ENCODE measurements around the gene SNX33.
A peak's percentile ranks its signal among the peaks of the same experiment; 100 is the strongest.
"Not testable (repeated sequence)": the region's sequence is repeated elsewhere in the genome, so short reads cannot be mapped to it uniquely, and the experiment has no call there.

Gene SNX33, protein sequence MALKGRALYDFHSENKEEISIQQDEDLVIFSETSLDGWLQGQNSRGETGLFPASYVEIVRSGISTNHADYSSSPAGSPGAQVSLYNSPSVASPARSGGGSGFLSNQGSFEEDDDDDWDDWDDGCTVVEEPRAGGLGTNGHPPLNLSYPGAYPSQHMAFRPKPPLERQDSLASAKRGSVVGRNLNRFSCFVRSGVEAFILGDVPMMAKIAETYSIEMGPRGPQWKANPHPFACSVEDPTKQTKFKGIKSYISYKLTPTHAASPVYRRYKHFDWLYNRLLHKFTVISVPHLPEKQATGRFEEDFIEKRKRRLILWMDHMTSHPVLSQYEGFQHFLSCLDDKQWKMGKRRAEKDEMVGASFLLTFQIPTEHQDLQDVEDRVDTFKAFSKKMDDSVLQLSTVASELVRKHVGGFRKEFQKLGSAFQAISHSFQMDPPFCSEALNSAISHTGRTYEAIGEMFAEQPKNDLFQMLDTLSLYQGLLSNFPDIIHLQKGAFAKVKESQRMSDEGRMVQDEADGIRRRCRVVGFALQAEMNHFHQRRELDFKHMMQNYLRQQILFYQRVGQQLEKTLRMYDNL

DNA sequence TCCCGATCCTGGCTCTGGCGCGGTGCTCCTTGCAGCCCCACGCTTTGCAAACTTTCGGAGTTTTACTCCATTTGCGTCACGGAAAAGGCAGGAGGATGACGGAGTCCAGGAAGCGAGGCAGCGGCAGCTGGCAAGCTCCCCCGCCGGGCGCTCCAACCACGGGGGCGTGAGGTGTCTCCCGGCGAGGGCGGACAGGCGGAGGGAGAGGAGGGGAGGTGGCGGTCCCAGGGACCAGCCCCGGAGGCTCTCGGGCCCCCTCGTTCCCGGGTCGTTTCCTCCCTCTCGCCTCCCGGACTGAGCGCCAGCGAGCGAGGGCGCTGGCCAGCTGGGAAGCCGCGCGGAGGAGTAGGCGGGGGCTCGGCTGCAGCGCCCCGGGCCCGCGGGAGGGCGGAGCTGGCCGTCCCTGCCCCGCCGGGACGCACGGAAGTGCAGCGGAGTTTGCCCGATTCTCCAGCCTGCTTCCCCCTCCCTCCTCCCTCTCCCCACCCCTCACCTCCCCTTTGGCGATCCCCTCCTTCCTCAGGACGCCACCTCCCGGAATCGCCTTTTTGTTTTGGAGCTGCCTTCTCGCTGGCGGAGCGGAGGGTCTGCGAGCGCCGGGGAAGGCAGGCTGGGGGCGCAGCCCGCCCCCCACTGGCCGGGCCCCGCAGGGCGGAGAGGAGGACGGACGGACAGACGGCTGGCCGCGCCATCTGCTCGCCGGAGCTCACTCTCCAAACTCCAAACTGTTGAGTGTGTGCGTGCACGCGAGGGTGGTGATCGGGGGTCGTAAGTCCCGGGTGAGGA lies at the start of gene SNX33:
SNX33 (plus strand) TSS at position 543 of the 786 bp plus-strand sequence. CDS start 1,191 bp downstream, outside the sequence.
- DNase-seq (ENCODE audit: low spot score), result peak; percentile 39

DNA sequence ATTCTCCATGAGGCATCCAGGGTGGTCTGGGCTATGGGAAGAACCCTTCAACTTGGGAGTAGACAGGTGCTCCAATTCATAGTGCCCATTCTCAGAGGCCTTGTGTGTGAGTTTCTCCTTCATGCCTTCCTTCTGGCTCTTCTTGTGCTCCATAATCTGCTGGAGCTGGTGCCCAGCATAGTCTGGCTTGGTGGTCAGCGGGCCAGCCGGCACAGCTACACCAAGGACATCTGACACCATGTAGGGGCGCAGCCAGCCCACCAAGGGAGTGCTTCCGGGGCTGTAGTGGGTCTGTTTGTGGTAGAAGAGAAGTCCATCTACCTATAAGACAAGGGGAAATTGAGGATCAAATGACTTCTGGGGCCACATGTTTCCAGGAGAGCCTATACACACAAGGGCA lies 49.4 kb upstream of the SNX33 start:
- no peak for DNase-seq (ENCODE audit: low spot score)

DNA sequence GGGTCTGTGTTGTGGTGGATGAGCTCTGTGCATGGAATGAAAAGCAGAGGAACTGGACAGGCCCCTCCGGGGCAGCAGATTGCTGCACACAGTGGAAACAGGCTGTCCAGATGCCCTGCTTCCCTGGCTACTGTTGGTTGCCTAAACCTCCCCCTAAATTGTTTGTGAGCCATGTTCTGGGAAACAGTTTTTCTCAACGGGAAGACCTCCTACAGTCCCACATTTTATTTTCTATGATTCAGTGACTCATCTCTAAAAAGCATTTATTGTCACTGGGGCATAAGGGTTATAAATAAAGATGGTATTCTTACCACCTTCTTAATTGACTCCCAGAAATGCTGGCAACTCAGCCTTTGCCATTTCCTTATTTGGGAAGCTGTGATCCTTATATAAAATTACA lies 48.3 kb upstream of the SNX33 start:
- DNase-seq (ENCODE audit: low spot score), result no peak

DNA sequence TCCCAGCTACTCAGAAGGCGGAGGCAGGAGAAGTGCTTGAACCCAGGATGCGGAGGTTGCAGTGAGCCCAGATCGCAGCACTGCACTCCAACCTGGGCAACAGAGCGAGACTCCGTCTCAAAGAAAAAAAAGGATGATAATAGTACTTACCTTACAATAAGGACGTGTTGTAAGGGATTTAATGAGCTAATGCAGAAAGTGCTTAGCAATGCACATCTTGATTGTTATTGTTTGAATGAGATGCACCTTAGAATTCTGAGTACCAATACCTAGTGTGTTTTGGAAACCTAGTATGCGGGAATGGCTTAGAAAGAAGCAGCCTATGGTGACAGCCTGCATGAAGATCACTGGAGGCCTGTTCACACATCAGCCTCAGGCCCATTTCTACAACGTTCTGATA lies 41.7 kb upstream of the SNX33 start:
- DNase-seq (ENCODE audit: low spot score), result no peak

DNA sequence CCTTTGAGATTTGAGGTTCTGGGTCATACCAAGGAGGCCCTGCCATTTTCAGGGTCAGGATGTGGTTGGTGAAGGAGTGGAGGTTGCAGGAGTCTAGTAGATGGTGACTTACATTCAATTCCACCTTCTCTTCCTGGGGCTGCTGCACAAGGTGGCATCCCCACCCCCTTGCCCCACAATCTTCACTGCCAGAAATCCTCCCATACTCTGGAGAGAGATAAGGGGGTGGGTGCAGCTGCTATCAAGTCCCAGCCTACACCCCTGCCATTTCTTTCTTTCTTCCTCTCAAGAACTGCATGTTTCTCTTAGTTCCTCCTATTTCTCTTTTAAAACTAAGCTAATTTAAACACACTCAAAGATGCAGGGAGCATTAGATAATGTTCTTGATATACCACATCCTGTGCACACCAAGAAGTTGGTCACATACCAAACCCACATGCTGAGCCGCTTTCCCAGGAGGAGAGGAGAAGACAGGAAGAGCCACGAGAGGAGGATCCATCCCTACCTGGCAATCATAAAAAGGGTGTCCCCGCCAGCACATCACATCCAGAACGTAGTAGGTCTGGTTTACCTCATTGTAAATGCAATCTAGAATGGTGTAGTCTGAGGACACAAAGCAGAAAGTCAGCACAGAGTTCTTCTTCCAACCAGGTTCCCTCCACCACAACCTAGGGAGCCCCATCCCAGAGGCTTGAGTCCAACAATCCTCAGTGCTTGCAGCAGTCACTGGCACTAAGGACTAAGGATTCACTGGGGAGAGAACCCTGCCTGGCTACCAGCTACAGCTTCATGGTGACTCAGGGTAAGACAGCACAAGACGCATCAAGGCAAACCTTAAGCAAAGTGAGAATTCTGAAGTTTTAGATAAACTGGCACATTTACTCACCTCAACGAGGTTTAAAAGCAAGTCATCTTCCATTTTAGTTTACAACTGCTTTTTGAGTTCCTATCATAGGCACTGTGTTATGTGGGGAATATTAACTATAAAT lies 40.7 kb upstream of the SNX33 start:
- DNase-seq (ENCODE audit: low spot score), result peak; percentile 19

DNA sequence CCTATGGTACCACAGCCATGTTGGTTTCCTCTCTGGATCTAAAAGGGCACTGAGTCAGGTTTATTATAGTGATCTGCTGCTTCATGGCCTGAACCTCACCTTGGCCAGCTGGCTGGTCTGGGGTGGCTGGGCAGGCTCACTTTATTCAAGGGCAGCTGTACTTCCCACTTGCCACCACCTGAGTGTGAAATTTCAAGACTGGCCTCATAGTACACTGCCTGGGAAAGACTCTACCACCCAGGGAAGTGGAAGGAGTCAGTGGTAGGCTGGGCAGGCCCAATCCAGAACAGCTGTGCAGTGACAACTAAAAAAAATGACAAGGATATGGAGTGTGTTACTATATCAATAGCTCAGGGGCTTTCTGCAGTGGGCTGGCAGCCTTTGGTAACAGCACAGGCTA lies 30.9 kb upstream of the SNX33 start:
- no peak for DNase-seq (ENCODE audit: low spot score)

DNA sequence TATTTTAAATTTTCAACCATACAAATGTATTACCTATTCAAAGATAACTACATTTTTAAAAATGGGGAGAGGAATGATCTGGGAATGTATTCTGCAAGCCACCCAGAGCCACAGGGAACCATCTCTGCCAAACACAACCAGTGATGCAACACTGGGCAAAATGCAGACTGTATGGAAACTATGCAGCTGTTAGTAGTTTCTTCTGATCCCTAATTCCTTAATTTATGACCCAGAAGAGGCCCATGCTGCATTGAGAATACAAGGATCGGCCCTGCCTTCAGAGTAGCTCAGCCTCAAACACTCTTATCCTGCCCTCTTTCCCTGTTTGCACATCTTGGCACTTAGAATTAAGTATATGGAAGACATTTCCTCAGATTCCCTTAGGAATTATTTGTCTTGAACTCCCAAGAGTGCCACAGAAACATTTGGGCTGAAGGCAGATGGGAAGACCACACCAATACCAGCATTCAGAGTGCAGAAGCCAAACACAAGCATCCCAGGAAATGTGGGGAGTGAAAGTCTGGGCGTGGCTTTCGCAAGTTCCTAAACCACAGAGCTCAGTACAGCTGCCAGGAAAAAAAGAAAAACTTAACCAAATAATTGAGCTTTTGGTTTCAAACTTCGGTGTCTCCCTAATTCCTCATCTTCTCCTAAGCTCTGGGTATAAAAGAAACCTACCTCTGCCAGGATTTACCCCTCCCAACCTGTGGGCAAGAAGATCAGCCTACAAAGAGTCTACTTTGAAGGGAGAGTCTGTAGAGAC lies 27.5 kb upstream of the SNX33 start:
- DNase-seq (ENCODE audit: low spot score), result no peak

DNA sequence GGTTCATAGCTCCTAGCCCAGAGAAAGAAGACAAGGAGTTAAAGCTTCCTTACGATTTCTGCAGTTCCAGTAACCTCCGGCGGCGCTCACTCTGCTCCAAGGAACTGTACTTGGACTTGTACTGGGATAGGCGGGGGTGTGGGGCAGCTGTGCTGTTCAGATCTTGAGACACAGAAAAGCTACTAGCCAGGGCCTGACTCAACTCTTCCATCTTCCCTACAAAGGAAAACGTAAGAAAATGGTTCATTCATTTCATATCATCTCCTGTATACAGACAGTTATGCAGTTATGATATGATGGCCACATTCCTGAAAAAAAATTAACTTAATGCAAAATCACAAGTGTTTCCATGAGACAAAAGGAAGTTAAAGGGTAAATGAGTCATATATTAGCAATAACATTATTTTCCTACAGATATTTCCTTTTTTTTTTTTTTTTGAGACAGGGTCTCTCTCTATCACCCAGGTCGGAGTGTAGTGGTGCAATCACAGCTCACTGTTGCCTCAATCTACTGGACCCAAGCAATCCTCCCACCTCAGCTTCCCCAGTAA lies 26.8 kb upstream of the SNX33 start:
- no peak for DNase-seq (ENCODE audit: low spot score)

DNA sequence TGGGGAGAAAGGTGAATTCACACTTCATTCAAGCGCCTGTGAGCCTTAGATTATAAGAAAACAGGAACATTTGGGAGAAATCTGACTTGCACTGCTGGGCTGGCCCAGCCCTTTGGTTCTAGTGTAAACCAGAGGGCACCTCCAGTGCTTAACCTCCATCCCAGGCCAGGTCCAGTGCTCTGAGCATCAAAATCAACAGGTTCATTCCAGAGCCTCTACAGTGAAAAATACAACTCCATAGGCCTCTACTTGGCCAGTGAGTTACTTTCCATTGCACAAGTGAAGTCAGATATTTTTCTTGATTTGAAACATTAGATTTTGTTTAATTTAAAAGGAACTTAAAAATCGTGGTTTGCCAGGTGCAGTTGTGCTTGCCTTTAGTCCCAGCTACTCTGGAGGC lies 25.2 kb upstream of the SNX33 start:
- DNase-seq (ENCODE audit: low spot score), result no peak

DNA sequence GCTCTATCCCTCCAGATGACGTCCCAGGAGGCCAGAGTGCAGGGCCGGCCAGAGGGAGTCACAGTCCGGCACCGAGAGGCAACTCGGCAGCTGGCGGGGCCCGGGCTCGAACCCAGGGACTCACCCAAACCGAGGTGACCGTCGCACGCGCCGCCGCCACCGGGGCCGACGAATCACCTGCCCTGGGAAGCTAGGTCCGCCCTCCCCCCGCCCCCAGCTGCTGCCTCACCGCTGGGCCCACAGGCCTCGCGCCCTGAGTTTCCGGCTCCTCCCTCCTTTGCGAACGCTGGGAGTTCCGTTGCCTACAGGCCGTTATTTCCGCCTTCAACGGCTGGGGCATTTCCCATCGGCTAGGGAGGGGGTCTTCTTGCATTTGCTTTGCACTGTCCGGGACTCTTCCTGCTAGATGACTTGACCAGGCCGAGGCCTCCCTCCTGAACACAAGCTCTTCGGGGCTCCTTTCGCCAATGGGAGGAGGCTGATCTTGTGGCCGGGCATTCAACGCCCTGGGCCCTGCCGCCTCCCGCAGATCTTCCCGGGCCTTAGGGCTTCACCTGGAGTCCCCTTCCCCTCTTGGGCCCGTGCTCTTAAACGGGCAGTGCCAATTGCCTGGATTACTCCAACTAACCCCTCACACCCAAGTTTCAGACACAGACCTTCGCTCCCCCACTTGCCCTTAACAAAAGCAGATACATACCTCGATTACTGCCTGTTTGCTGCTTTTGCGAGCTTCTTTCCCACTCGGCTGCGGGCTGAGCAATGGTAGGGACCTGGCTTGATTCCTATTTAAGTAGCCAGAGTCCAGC lies 22.0 kb upstream of the SNX33 start, which contains the start of gene SNUPN:
SNUPN (minus strand) TSS at position 184 of the 806 bp plus-strand sequence. CDS start 4,674 bp downstream, outside the sequence.
- DNase-seq (ENCODE audit: low spot score), result peak; percentile 96

DNA sequence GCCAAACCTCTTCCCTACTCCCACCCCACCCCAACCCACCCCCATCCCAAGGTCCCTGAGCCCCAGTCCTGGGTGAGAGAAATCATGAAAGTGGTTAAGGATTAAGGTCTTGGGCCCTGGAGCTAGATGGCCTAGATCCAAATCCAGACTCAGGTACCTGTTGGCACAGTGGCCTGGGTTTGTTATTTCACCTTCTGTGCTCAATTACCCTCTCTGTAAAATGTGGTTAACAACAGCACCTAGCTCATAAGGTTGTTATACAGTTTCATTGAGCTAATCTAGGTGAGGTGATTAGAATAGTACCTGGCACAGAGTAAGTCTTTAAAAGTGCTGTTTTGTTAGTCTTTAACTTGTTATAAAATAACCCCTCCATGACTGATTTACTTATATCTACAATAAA lies 15.8 kb upstream of the SNX33 start:
- DNase-seq (ENCODE audit: low spot score), result no peak

DNA sequence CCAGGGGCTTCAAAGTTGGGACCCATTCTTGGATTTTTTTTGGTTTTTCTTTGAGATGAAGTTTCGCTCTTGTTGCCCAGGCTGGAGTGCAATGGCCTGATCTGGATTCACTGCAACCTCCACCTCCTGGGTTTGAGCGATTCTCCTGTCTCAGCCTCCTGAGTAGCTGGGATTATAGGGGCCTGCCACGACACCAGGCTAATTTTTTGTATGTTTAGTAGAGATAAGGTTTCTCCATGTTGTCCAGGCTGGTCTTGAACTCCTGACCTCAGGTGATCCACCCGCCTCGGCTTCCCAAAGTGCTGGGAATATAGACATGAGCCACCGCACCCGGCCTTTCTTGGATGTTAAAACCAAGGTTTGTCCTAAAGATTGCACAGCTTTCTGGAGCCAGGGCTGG lies 13.8 kb upstream of the SNX33 start:
- not testable (repeated sequence) for DNase-seq (ENCODE audit: low spot score)

DNA sequence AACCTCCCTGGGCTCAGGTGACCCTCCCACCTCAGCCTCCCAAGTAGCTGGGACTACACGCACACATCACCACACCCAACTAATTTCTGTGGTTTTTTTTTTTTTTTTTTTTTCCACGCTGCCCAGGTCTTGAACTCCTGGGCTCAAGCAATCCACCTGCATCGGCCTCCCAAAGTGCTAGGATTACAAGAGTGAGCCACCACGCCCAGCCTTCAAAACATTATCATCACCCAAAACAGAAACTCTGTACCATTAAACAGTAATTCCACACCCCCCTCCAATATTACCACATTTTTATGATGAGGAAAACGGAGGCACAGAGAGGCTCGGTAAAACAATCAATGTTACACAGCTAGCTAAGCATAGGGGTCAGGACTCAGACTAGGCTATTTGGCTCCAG lies 11.7 kb upstream of the SNX33 start:
- no peak for DNase-seq (ENCODE audit: low spot score)

DNA sequence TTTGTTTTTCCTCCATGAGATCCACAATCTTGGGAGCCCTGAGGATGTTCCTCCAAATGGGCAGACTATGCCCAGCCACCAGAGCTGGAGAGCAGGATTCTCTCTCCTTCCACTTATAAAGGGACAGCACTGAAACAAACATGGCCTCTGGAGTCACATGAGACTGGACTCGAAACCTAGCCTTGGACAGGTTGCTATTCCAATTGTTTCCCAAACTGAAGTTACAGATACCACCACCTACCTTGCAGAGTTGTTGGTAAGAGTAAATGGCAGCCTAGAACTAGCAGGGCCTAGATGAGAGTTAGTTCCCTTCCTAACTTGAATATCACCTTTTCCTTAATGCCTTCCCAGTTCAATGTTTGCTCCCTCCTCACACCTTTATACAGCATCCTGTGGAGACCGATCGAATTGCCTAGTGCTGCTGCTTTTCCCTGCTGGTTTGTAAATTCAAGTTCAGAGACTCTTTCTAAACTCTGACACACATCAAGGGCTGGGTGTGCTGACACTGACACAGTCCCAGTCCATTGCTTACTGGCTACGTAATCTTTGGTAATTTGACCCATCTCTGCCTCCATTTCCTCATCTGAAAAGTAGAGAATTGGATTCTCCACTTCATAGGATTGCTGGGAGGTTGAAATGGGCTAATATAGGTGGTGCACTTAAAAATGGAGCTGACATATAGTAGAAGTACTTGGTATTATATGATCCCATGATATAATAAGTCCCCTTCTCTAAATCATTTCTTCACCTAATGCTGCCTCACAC lies 10.3 kb upstream of the SNX33 start:
- DNase-seq (ENCODE audit: low spot score), result no peak

DNA sequence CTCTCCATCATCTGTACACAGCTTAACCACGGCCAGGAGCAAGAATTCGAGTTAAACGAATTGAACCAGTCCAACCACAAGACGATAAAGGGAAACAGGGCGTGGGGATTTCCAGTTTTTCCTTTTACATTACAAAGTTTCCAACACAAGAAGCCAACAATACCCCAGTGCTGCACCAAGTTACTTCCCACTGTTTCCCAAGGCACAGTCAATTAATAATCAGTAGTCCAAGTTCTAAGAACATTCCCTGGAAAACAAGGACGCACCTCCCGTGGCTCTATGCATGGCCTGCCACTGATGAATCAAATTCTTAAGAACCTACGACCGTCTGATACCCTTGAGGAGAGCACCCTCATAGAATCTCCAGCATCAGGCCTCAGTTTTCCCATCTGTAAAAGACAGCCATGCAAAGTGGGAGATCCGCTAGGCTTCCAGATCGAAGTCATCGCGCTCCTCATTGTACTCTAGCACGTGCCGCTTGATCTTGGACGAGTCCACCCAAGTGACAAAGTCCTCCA lies 8.5 kb upstream of the SNX33 start:
- DNase-seq (ENCODE audit: low spot score), result peak; percentile 27

DNA sequence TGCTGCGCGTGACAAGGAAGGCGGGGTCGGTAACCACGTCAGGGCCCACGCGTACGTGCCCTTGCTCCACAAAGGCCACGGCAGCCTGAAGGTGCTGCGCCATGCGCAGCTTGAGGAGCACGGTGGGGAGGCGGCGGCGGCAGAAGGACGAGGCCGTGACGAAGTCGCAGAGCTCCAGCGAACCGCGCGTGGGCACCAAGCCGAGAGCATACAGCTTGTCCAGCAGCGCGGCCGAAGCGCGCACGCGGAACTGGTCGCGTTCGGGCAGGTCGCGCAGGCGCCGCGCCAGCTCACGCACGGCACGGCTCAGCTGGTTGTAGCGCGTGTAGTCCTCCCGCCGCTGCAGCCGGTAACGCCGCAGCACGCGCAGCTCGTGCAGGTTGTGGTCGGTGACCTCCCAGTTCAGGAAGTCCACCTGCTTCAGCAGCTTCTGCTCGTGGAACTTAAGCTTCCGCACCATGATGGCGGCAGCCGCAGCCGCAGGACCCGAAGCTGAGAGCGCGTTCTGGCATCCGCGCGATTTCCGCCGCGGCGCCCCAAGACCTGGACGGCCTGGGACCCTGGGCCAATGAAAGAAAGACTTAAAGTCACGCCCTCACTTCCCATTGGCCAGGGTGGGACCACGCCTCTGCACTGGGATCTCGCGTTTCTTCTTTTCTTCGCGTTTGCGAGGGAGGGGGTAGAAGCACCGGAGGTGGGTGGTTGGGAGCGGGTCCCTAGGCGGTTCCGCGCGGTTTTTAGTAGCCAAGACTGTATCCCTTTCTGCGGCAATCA lies 7.8 kb upstream of the SNX33 start, which contains the start of gene IMP3:
IMP3 (minus strand) TSS at position 516 of the 774 bp plus-strand sequence; CDS start at position 460, 56 bp downstream.
- DNase-seq (ENCODE audit: low spot score), result peak; percentile 98

DNA sequence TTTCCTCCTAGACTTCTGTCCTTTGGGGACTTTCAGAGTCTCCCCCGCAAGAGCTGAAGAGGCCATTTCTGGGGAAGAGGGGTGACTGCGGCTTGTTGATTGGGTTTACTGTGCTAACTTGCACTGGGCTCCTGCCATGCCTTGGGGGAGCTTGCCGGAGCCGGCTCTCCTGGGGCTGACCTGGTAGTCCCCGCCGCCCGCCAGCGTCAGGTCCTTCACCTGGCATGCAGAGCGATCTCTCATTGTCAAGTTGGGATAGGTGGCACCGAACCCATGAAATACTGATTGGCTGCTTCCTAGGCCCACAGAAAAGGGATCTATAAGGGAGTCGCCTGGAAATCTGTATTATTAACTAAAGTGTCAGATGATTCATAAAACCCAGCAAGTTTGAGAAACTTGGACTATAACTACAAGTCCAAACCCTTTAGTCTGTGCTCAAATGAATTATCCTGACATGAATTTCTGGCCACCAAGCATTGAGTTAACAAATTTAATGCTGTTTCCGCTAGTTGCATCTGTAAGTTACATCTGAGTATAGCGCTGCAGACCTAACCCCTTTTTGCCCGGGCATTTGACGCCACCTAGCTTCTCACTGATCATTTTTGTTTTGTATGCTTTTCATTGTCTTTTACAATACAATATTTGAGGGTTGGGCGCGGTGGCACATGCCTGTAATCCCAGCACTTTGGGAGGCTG lies 7.1 kb upstream of the SNX33 start:
- peak; percentile 72 for DNase-seq (ENCODE audit: low spot score)
